Skin of body (tissue), 2 donors: ENCODE measurements around the gene CFAP77. TPM values are rescaled to one million over a fixed set of nuclear protein-coding genes. Genes with fewer than 3 reads are reported as not detected.

Source experiments
- DNase-seq: peaks from one replicate; lab custom pipeline; 2025; lab: John Stamatoyannopoulos, UW
- total RNA-seq: library from RNA; depleted of rRNA; stranded (reverse); fragments of >200 nt; gene quantifications from one replicate; pipeline ENCODE4 v1.2.3, GENCODE V29; 2014

CFAP77 gene
- total RNA-seq, 1 donor from 2014 or later: not detected

- DNase-seq: no peak
Observed at GRCh38 chr9:132516301-132516700, 106.3 kb downstream of the CFAP77 start.

DNA sequence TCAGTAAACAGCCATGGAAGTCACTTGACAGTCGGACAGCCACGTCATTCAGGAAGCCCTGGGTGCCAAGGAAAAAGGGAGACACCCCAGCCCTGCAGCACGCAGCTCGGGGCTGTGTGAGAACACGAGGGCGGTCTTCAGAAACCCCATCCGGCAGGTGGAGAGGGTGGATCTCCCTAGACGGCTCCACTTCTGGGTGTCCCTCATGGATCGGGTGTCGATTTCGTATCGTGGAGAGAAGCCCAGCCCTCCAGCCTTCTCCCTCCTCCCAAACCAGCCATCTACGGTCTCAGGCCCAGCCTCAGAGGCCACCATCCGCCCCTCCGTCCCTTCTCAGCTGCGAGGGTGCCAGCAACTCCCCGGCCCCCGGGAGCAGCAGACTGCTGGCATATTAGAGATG lies 106.9 kb downstream of the CFAP77 start:
- DNase-seq: no peak

GRCh38 chr9:132517815-132518550 lies 108.0 kb downstream of the CFAP77 start:
- no peak for DNase-seq

DNA sequence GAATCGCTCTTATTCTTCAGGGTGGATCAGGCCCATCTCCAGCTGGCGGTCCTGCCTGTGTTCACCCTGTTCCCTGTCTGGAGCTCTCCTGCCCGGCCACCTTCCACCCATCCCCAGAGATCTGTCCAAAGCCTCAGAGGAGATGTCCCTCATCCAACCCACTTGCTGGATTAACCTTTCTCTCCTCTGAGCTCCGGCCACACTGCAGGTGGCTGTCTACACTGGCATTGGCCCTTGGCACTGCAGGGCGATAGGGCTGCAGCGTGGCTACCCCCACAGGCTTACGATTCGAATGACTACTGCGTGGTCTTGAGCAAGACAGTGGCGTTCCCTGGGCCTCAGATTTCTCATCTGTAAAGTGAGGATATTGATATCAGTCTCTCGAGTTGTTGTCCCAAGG lies 108.6 kb downstream of the CFAP77 start:
- DNase-seq: no peak

DNA sequence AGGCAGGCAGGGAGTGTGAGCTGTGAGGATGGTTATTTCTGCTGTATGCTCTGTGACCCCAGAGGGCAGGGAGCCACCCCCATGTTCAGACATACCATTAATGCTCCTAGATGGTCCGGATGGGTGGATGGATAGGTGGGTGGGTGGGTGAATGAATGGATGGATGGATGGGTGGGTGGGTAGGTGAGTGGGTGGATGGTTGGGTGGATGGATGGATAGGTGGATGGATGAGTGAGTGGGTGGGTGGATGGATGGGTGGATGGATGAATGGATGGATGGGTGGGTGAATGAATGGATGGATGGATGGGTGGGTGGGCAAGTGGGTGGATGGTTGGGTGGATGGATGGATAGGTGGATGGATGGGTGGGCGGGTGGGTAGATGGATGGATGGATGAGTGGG lies 109.0 kb downstream of the CFAP77 start:
- DNase-seq: no peak

DNA sequence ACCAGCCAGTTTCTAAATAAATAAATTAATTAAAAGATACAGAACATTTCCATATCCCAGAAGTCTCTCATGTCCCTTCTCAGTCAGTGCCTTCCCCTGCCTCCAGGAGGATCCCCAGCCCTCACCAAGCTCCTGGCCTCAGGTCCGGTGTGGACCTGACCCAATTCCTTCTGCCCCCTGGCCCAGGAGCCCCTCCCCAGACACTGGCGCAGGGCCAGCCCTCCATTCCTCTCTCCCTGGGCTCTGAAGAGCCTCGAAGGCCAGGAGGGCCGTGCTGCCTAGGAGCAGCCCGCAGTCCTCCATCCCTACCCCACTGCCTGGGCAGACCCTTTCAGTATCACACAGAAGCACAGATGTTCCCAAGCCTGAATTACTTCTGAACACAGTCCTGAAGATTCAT lies 110.6 kb downstream of the CFAP77 start:
- DNase-seq: no peak

DNA sequence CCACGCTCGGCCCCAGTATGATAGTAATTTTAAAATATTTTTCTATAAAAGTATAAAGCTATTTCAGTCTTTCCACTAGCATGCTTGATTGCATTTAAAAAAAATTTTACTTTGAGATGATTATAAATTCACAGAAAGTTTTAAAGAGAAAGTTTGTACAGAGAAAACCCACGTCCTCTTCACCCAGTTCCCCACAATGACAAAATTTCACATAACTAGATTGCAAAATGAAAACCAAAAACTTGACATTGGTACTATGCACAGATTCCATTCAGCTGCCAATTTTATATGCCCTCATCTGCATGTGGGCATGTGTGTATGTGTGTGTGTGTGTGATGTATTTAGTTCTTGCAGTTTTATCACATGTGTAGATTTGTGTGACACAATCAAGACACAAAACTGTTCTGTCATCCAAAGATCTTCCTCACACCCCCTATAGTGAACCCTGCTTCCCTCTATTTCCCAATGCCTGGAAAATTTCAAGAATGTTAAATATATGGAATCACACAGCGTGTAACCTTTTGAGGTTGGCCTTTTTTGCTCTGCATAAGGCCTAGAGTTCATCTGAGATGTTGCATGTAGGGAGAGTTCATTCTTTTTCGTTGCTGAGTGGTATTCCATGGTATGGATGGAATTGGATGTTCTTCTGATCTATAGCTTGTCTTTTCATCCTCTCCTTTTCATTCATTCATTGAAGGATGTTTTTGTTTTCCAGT lies 115.5 kb downstream of the CFAP77 start:
- no peak for DNase-seq

DNA sequence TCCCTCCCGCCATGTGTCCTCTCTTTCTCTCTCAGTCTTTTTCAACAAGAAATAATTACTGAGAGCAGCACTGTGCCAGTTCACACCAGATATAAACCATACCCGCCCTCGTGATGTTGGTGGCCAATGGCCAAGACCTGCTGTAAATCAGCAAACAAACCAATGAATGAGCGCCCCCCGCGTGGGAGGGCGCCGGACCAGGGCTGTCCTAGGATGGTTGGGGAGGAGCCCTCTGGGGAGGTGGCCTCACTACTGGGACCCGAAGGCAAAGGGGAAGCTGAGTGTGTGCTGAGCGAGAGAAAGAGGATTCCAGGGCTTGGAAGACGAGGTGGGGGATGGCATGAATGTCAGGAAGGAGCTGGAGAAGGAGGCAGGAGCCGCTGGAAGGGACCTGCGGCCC lies 121.2 kb downstream of the CFAP77 start:
- no peak for DNase-seq

GRCh38 chr9:132531710-132532570 lies 121.9 kb downstream of the CFAP77 start:
- DNase-seq: no peak

GRCh38 chr9:132534832-132535231 lies 124.8 kb downstream of the CFAP77 start:
- no peak for DNase-seq

GRCh38 chr9:132536124-132536523 lies 126.1 kb downstream of the CFAP77 start:
- DNase-seq: no peak

DNA sequence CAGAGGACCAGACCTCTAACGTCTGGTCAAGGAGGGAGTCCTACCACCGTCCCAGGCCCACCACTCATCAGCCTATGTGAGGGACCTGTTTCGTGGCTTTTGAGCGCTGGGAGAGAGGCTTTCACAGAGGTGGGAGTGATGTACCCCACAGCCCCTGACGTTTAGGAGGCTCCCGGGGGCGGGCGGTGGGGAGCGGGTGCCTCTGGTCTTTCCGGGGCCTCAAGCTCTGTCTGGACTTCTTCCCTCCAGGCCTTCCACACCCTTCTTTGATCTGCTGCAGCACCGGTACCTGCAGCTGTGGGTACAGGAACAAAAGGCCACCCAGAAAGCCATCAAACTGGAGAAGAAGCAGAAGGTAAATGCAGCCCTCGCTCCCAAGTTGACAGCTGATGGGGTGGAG lies 127.3 kb downstream of the CFAP77 start:
- no peak for DNase-seq

DNA sequence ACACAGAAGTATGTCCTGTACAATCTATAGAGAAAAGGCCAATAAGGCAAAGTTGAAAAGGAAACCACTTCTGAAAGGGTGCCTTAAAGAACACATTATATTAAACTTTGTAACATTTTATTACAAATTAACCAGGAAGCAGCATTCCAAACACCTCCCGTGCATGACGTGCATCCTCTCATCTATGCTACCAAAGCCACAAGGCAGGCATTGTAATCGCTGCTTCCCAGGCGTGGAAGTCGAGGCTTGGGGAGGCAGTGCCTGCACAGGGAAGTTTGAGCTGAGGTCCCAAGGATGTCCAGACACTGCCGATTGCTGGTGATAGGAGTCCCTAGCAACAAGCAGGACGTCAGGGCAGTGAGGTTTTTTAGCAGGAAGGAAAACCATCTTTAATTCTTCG lies 128.1 kb downstream of the CFAP77 start:
- DNase-seq: no peak

DNA sequence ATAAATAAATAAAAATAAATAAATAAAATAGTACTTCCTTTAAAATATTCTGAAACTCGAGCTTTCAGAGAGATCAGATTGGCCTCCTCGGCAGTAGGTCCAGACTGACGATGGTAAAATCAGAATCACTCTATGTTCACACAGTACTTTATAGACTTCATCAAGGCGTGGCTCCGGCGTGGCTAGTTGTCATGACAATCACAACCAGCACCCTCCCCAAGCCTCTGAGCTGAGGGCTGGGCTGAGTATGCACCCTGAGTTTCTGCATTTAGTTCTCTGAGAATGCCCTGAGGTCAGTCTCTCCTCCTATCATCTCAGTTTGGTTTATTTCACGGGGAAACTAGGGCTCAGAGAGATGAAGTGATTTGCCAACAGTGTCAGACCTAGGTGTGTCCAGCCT lies 129.1 kb downstream of the CFAP77 start:
- no peak for DNase-seq

DNA sequence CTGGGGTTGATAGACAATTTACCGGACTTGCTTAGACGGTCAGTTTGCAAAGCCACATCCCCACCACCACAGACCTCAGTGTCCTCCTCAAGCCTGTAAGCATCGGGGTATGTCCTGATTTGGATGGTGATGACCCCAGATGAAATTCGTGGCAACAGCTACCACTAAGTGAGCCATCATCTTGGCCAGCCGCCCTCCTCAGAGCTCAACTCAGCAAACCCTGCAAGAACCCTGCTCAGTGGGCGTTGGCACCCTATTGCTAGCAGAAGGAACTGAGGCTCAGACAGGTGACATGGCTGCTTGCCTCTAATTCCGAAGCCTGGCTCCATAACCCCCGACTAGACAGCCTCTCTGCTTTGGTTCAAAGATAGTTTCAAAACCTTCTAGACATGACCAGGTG lies 131.0 kb downstream of the CFAP77 start:
- DNase-seq: no peak

DNA sequence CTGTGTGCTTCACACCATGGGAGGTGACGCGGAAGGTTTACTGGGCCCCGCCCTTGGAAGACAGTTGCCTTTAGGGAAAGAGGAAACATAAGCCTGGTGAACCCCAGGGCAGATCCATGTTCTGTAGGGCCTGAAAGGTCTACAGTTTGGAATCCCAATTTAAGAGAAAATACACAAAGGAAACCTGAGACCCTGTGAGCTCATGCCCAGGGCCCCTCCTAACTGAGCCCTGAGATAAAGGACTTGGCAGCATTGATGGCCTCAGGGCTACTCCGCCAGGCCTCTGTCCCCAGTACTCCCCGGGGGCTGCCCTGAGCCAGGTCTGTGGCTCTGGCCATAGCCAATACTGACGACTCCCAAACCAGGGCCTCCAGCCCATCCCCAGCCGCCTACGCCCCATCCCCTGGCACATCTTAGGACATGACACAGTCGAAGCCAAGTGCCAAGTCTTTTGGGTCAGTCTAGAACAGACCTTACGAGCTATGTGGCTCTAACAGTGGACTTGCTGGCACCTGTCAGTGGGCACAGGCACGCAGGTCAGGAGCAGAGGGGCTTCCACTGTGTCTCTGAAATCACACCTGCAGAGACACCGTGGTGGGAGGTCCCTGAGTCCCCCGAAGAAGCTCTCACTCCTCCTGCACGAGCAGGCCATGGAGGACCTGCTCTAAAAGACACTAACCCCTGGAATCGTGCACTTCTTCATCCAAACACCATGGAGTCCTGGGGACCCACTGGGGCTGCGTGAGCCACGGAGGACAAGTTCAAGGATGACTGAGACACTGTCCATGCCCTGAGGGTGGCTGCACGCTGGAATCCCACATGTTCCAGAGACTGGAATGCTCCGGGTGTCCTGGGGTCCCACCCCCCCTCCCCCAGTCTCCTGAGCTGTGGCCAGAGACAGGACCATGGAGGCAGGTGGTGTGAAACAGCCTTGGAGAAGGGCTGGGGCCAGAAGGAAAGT lies 132.1 kb downstream of the CFAP77 start:
- no peak for DNase-seq

DNA sequence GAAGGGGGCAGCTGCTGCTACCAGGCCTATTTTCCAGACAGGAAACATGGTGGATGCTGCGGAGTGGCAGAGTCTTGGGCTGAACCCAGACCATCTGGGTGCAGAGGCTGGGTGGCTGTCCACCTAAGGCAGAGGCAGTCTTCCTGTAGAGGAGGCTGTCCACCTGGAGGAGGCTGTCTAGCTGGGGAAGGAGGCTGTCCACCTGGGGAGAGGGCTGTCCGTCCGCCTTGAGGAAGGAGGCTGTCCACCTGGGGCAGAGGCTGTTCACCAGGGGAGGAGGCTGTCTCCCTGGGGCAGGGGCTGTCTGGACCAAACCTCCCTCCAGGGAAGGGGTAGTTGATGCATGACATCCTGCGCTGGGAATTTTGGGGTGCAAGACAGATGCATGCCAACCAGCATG lies 133.2 kb downstream of the CFAP77 start:
- no peak for DNase-seq

DNA sequence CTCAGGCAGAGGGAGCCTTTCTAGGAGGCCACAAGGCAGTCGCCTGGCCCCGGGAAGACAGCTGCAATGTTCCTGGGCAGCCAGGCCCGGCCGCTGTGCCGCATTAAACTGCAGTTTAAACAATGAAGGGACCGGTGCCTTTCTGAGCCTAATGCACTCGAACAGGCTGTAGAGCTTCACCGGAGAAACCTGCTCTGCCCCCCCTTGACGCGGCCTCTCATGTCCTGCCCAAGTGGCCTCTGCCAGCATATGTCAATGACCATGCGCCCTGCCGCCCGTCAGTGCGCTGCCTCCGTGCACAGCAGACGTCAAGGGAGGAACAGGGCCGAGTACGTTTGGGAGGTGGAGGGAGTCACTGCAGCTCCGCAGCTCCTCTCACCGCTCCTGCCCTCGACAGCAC lies 133.9 kb downstream of the CFAP77 start:
- DNase-seq: no peak

DNA sequence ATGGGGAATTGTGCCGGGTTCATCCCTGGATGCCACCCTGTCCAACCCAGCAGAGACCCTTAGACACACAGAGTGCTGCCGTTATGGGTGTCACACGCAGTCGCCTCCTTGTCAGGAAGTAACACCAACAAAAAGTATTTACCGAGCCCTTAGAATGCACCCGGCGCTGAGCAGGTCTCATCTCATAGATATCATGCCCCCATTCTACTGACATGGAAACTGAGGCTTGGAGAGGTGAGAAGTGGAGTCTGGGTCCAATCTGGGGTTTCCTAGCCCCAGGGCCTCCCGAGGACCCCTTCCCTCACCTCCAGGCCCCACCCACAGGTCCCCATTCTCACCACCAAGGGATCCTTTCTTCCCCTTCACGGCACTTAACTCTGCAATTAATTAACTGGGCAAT lies 135.6 kb downstream of the CFAP77 start:
- DNase-seq: no peak

DNA sequence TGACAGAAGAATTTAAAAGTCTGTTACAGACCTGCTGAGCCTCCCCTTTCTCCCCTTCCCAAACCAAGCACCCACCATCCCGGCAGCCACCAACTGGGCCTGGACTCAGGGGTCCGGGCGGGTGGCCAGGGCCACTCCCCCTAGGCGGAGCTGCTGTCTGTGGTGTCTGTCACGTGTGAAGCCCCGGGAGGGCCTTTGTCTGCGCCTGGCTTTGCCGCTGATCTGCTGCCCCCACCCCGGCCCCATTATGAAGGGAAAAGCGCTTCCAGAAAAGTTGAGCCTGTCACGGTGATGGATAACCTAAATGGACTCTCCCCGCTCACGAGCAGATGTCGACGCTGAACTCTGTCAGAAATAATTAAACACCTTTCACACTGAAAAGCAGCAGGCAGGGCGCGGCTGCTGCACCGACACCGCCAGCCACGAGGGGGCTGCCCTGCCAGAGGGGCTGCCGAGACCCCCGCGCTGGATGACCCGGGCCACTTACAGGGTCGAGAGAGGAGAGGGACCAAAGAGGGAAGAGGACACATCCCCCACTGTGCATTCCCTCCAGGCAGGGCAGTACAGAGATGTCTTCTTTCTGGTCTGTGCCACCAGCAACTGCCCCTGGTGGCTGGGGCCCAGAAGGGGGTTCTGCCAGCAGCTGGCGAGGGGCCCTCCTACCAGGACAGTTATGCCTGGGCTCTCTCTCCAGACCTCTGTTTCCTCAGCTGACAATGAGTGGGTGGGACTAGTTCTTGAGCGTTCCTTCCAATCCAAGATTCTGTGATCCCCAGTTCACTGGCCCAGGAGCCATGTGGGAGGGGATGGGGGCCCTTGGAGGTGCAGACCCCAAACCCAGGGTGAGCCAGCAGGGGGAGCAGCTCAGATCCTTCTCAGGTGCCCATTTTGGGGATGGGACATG lies 136.4 kb downstream of the CFAP77 start:
- DNase-seq: peak; percentile 14
